Middle frontal gyrus (tissue), 1 donor: Measurements from ENCODE around the gene KRTAP10-5.
"Not testable (repeated sequence)": the region's sequence is repeated elsewhere in the genome, so short reads cannot be mapped to it uniquely, and the experiment has no call there.

Source experiments
- DNase-seq: peaks from one replicate; pipeline ENCODE4 v3.0.0-alpha.2; 2015; ENCODE audit warnings: low spot score; ENCODE audit errors: extremely low spot score

KRTAP10-5 gene

GRCh38 chr21:44571844-44572782, 8.3 kb downstream of the KRTAP10-5 start:
- no peak for DNase-seq

- no peak for DNase-seq
Observed at GRCh38 chr21:44571296-44571695, 9.1 kb downstream of the KRTAP10-5 start.

DNA sequence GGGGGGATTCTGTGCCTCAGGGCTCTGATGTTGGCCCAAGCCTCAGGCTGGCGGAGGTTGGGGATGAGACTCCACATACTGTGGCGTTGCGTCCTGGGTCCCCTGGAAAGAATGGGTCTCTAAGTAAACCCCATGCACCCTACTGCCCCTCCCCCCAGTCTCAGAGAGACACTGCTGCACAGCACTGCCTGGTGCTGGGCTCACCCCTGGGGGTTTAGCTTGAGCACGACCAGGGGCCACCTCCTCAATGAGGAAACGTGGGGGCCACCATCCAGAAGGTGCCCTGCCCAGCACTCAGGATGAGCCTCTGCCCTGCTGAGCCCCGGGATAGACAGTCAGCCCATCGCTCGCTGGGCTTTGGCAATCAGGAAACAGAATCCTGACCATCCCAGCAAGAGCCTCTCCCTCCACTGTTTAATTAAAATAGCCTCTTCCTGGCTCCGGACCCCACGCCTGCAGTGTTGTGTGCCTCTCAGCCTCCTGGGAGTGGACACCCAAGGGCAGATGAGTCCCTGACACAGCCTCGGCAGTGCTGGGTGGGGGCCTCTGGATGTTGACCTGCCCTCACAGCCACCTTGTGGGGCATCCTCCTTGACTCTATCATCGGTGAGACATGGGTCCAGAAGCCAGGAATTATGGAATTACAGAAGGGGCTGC, 10.4 kb downstream of the KRTAP10-5 start:
- DNase-seq: no peak

GRCh38 chr21:44568667-44569556, 11.5 kb downstream of the KRTAP10-5 start:
- no peak for DNase-seq

- DNase-seq: no peak
Observed at GRCh38 chr21:44568261-44568660, 12.1 kb downstream of the KRTAP10-5 start.

DNA sequence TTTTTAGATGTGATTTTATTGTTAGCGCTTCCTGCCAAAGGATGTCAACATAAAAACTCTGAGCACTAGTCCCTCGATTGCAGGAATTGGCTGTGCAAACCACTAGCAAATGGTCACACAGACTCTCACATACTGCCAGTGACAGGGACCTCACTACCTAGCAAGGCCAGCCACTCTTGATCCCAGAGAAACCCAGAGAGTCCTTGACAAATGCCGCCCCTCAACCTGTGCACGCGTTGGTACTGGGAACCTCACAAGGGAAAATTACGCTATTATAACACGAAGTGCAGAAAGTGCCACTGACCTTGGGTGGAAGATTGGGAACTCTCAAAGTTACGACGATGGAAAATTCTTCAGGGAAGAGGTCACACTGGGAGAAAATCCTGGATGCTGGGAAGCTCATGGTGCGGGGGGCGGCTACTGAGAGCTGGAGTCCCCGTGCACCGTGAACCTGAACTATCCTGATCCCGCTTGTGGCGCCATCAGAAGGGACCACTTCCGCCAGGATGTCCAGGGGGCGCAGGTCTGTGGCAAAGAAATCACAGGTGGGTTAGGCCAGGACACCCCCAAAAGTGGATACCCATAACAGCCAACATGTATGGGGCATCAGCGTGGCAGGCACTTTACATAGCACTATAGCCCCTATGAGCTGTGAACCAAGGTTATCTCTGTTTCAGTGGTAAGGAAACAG, 12.8 kb downstream of the KRTAP10-5 start:
- DNase-seq: no peak

DNA sequence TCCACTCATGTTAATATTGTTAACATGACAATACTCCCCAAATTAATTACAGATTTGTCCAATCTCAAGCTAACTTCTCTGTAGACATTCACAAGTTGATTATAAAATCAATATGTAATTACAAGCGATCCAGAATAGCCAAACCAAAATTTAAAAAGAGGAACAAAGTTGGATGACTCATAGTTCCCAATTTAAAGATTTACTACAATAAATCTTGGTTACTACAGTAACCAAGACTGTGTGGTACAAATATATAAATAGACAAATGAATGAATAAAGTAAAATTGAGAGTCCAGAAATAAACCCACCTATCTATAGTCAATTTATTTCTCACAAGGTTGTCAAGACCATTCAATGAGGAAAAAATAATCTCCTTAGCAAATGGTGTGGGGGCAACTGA, 14.0 kb downstream of the KRTAP10-5 start:
- no peak for DNase-seq

DNA sequence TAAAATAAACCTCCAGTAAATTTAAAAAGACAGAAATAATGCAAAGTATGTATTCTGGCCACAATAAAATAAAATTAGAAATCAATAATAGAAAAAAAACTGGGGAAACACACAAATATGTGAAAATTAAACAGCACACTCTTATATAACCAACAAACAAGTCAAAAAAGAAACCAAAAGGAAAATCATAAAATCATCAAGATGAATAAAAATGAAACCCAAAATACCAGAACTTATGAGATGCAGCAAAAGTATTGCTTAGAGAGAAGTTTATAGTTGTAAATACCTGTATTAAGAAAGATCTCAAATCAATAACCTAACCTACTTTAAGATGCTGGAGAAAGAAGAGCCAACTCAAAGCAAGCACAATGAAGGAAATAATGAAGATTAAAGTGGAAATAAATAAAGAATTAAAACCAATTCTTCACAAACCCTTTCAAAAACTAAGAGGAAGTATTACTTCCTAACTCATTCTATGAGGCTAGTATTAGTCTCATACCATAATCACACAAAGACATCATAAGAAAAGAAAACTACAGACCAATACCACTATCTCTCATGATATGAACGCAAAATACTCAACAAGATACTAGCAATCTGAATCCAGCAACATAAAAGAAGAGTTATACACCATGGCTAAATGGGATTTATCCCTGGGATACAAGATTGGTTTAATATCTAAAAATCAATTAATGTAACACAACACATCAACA, 15.4 kb downstream of the KRTAP10-5 start:
- no peak for DNase-seq

- DNase-seq: no peak
Observed at GRCh38 chr21:44564099-44564498, 16.3 kb downstream of the KRTAP10-5 start.

DNA sequence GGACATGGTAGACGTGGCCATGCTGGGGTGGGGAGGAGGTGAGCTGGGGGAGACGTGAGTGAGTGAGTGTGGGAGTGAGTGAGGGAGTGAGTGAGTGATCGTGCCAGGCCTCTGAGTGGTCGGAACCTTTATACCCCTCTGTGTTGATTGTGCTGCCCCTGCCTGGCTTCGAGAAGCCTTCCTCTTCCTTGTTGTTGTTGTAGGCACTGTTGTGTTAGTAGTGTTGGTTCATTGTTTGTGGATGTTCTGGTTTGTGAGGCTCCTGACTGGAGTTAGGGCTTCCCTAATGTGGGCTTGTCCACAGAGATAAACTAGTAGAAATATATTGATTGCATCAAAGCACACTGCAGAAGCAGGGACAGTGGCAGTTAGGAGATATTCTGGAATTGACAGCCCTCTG, 21.7 kb downstream of the KRTAP10-5 start, which contains the start of gene KRTAP10-3:
KRTAP10-3 (minus strand) TSS at position 101 of the 400 bp plus-strand sequence; CDS start at position 21, 80 bp downstream.
- no peak for DNase-seq

- not testable (repeated sequence) for DNase-seq
Observed at GRCh38 chr21:44558329-44558675, 22.1 kb downstream of the KRTAP10-5 start.

- DNase-seq: no peak
Observed at GRCh38 chr21:44557491-44558328, 22.7 kb downstream of the KRTAP10-5 start.

DNA sequence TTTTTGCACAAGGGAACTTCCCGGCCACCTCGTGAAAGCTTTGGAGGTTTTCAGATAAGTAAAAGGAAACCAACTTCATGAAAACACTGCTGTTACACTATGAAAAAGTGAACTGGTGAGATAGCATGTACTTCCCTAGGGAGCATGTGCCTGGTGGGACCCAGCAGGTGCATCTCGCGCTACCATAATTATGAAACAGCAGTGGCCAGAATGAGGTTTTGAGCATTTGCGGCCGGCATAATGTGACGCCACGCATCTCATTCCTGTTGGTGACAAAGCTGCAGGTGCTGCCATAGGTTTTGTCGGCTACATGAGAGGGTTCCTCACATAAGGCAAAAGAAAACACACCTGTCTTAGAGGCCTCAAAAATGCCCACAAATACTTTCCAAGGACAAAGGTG, 23.5 kb downstream of the KRTAP10-5 start:
- no peak for DNase-seq

- no peak for DNase-seq
Observed at GRCh38 chr21:44555200-44555875, 25.1 kb downstream of the KRTAP10-5 start.

DNA sequence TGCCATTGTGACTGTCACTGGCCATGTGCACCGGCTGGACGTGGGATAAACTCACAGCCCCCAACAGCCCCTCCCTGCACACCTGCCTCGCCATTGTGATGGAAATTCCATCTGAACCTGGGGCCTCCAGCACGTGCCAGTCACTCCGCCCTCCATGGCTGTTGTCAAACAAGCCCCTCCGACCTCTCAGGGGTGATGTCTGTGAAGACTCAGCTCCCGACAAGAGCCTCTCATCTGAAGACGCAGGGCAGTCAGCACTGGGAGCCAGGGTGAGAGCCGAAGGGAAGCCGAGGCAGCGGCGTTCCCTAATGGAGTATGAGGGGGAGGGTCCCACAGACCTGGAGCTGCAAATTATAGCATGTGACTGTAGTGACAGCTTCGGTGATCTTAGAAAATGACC, 27.7 kb downstream of the KRTAP10-5 start:
- no peak for DNase-seq

DNA sequence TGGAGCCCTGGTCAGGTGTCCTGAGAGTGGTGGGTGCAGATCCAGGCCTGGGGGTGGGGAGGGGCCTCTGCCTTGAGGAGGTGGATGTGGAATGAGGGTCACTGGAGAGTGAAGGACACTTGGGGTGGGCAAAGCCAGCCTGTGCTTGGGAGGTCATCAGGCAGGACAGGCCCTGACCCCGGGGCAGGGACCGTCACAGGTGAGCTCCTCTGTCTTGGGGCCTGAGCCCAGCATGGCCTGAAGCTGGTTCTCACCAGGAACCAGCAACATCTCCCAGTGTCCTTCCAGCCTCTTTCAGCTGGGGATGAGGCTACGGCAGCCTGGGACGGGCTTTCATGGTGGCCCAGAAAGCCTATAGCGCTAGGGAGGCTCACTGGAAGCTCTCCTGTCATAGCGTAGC, 28.3 kb downstream of the KRTAP10-5 start:
- no peak for DNase-seq

DNA sequence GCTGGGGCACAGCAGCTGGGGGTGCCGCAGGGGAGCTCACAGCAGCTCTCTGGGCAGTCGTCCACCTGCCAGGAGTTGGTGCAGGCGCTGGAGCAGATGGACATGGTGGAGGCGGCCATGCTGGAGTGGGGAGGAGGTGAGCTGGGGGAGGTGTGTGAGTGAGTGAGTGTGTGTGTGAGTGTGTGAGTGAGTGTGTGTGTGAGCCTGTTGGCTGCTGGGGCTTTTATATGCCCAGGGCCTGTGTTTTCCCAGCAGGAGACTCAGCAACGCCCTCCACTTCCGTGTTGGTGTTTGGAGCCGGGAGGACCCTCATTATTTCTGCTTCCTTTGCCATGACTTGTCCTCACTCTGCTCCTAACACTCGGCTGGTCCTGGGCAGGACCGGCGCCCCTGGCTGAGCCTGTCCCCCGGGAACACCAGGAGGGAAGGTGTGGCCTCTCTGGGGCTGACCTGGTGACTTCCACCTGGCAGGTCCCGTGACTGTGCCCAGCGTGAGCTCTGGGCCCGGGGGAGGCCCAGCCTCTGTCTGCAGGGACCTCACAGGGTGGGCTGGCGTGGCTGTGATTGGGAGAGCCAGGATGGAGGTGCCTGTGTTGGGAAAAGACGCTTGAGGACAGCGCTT, 29.0 kb downstream of the KRTAP10-5 start, which contains the start of gene KRTAP10-2:
KRTAP10-2 (minus strand) TSS at position 166 of the 622 bp plus-strand sequence; CDS start at position 119, 47 bp downstream.
- no peak for DNase-seq

GRCh38 chr21:44550807-44551206, 29.6 kb downstream of the KRTAP10-5 start:
- no peak for DNase-seq
